PC-9 (cell line): Measurements from ENCODE around the gene SHC3. TPM values are rescaled to one million over a fixed set of nuclear protein-coding genes. Genes with fewer than 3 reads are reported as not detected.

Source experiments
- BruUV-seq: library from RNA; stranded (reverse); fragments of 400-500 nt; replicated peaks from 2 replicates; lab custom pipeline; 2021; lab: Mats Ljungman, UMichigan
- CTCF ChIA-PET: fragments of 300-600 bp; sonication (Branson Sonifier 250); formaldehyde crosslinking; loops from one replicate; lab custom pipeline; 2022; ENCODE audit warnings: antibody characterized with exemption; lab: Charles Lee
- POLR2A ChIA-PET: fragments of 300-600 bp; sonication (Branson Sonifier 250); formaldehyde crosslinking; loops from one replicate; lab custom pipeline; 2022; ENCODE audit warnings: antibody characterized with exemption; ENCODE audit not compliant: unreplicated experiment; lab: Charles Lee
- DNase-seq, 2 experiments: peaks; one replicate each; pipeline versions ENCODE4 v3.0.0 to v3.0.0-alpha.2; 2015 to 2022; ENCODE audit warnings: mixed read lengths in 1 of 2
- H2AFZ ChIP-seq: fragments of 200-600 bp; sonication (generic); 2 replicates; pipeline ENCODE4 v1.8.1; 2017; ENCODE audit warnings: antibody characterized with exemption
- H3F3A ChIP-seq: fragments of 200-600 bp; sonication (generic); 2 replicates; pipeline ENCODE4 v1.8.1; 2017; ENCODE audit warnings: antibody characterized with exemption, mild to moderate bottlenecking, low read depth; ENCODE audit not compliant: insufficient read depth
- H3K27ac ChIP-seq: fragments of 200-600 bp; sonication (generic); 2 replicates; pipeline ENCODE4 v1.6.1; 2016; ENCODE audit warnings: mixed run types
- H3K27me3 ChIP-seq: fragments of 200-600 bp; sonication (generic); 2 replicates; pipeline ENCODE4 v1.6.1; 2016; ENCODE audit warnings: low read depth, mixed run types; ENCODE audit not compliant: insufficient read depth
- H3K36me3 ChIP-seq: fragments of 200-600 bp; sonication (generic); 2 replicates; pipeline ENCODE4 v1.6.1; 2016; ENCODE audit warnings: low read depth, mixed run types
- H3K4me1 ChIP-seq: fragments of 200-600 bp; sonication (generic); replicated peaks from 2 replicates; pipeline ENCODE4 v1.6.1; 2016; ENCODE audit warnings: mixed run types; ENCODE audit not compliant: insufficient read depth
- H3K4me2 ChIP-seq: fragments of 200-600 bp; sonication (generic); 2 replicates; pipeline ENCODE4 v1.6.1; 2017; ENCODE audit warnings: mixed run types
- H3K4me3 ChIP-seq: fragments of 200-600 bp; sonication (generic); 2 replicates; pipeline ENCODE4 v1.6.1; 2016; ENCODE audit warnings: mixed run types
- H3K79me2 ChIP-seq: fragments of 200-600 bp; sonication (generic); 2 replicates; pipeline ENCODE4 v1.6.1; 2017; ENCODE audit warnings: low read depth, mixed run types
- H3K9me2 ChIP-seq: fragments of 200-600 bp; sonication (generic); 2 replicates; pipeline ENCODE4 v1.8.1; 2017; ENCODE audit warnings: mild to moderate bottlenecking; ENCODE audit not compliant: insufficient read depth
- H3K9me3 ChIP-seq: fragments of 200-600 bp; sonication (generic); 2 replicates; pipeline ENCODE4 v1.8.1; 2016; ENCODE audit warnings: low read depth; ENCODE audit not compliant: insufficient read depth
- H4K20me1 ChIP-seq: fragments of 200-600 bp; sonication (generic); 2 replicates; pipeline ENCODE4 v1.8.1; 2017; ENCODE audit not compliant: insufficient read depth
- EZH2 ChIP-seq: fragments of 200-600 bp; sonication (generic); IDR thresholded peaks from 2 replicates; pipeline ENCODE4 v1.8.0; 2017; ENCODE audit warnings: antibody characterized with exemption, low read depth
- intact Hi-C: fragments of 100-400 bp; cut with micrococcal nuclease; formaldehyde crosslinking; loops from one replicate; pipeline ENCODE4 v1.10.0; 2022; ENCODE audit not compliant: unreplicated experiment
- total RNA-seq: library from RNA; stranded (reverse); gene quantifications from 2 replicates; pipeline ENCODE4 v1.2.3, GENCODE V29; 2021
- TF ChIP-seq, protein P1 (sequence below): fragments of 200-600 bp; sonication (generic); conservative IDR thresholded peaks from 2 replicates; pipeline ENCODE4 v1.6.1; 2017; ENCODE audit warnings: mixed run types, antibody characterized with exemption, mild to moderate bottlenecking, moderate library complexity

Gene SHC3
- total RNA-seq, 1 experiment from 2014 or later: 15.9 TPM

DNA sequence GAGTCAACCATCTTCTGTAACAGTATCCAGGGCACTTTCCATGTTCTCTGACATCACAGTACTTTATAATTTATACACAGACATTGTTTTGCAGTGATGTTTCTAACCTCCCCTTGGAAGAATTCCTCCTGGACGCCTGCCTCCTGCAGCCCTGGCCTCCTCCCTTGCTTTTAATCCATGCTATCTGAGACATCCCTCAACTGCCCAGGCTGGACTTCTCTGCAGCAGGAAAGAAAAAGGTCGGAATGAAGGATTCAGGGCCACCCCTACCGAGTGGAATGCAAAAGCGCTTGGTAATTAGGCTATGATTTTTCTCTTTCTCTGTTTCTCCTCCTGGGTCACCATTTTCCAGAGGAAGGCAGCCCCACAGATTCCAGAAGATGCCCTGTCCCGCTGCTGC lies 47.0 kb upstream of the SHC3 start:
- H3K27ac ChIP-seq: no peak overlapping the region
- H3K36me3 ChIP-seq: no peaks in the 10 kb centered on the region
- no peaks in the 10 kb centered on the region for H3K79me2 ChIP-seq
- no peaks in the 10 kb centered on the region for H4K20me1 ChIP-seq
- H3K9me3 ChIP-seq: no peaks in the 10 kb centered on the region
- intact Hi-C loops: no loop called here
- no peaks in the 10 kb centered on the region for H3K4me1 ChIP-seq
- H3K9me2 ChIP-seq: no peaks in the 10 kb centered on the region
- CTCF ChIA-PET: no interaction called here
- H3K4me2 ChIP-seq: no peak overlapping the region
- no peak for TF ChIP-seq EZH2
- TF ChIP-seq, protein P1, sequence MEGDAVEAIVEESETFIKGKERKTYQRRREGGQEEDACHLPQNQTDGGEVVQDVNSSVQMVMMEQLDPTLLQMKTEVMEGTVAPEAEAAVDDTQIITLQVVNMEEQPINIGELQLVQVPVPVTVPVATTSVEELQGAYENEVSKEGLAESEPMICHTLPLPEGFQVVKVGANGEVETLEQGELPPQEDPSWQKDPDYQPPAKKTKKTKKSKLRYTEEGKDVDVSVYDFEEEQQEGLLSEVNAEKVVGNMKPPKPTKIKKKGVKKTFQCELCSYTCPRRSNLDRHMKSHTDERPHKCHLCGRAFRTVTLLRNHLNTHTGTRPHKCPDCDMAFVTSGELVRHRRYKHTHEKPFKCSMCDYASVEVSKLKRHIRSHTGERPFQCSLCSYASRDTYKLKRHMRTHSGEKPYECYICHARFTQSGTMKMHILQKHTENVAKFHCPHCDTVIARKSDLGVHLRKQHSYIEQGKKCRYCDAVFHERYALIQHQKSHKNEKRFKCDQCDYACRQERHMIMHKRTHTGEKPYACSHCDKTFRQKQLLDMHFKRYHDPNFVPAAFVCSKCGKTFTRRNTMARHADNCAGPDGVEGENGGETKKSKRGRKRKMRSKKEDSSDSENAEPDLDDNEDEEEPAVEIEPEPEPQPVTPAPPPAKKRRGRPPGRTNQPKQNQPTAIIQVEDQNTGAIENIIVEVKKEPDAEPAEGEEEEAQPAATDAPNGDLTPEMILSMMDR: no peak
- POLR2A ChIA-PET: no interaction called here
- no peak for DNase-seq
- H3K4me3 ChIP-seq: no peak overlapping the region
- H2AFZ ChIP-seq: no peak overlapping the region
- no peaks in the 10 kb centered on the region for H3K27me3 ChIP-seq
- H3F3A ChIP-seq: no peaks in the 10 kb centered on the region
- BruUV-seq: no TSS peak

DNA sequence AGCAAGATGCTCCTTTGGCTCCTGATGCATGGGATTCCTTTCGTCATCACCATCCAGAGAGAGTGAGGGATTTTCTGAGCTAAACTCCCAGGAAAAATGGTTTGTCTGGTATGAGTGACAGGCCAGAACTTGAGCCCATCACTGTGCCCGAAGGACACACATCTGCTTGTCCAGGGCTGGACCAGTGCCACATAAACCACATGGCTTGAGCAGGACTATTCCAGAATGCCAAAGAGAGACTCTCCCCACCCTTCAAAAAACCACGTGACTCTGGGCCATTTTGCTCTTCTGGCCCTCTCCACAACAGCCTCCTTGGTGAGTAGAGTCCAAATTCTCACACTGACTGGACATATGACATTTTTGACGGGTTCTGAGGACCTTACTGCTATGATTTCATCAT lies 46.4 kb upstream of the SHC3 start:
- Histone ChIP-seq H3K4me3 (no peak overlapping the region), H3K4me1 (no peaks in the 10 kb centered on the region), H4K20me1 (no peaks in the 10 kb centered on the region), H3K27ac (no peak overlapping the region), H3K9me3 (no peaks in the 10 kb centered on the region), H3K79me2 (no peaks in the 10 kb centered on the region), H3F3A (no peaks in the 10 kb centered on the region), H3K4me2 (no peak overlapping the region), H3K36me3 (no peaks in the 10 kb centered on the region), H3K27me3 (no peaks in the 10 kb centered on the region), H2AFZ (no peak overlapping the region), H3K9me2 (no peaks in the 10 kb centered on the region)
- BruUV-seq: no TSS peak
- DNase-seq: no peak
- intact Hi-C loops: no loop called here
- TF ChIP-seq, protein P1: no peak
- TF ChIP-seq EZH2: no peak
- POLR2A ChIA-PET: no interaction called here
- CTCF ChIA-PET: no interaction called here

DNA sequence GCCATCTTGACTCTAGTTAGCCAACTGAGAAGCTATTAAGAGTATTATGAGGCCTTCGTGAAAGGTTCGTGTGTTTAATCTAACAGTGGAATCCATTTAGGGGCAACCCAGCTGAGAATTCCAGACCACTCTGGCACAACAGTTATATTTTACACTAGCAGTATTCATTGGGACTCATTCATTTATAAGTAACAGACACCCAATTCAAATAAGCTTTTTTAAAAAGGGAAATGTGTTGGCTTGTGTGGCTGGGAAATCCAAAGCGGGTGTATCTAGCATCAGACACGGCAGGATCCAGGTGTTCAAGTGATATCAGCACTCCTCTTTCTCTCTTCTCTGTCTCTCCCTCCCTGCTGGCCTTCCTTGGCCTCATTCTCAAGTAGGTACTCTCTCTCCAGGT lies 46.0 kb upstream of the SHC3 start:
- no peaks in the 10 kb centered on the region for H3K36me3 ChIP-seq
- H3F3A ChIP-seq: no peaks in the 10 kb centered on the region
- H3K27me3 ChIP-seq: no peaks in the 10 kb centered on the region
- BruUV-seq: no TSS peak
- DNase-seq: no peak
- ChIA-PET POLR2A (no interaction called here), CTCF (no interaction called here)
- H3K9me2 ChIP-seq: no peaks in the 10 kb centered on the region
- no peak overlapping the region for H3K4me2 ChIP-seq
- H3K79me2 ChIP-seq: no peaks in the 10 kb centered on the region
- H3K4me1 ChIP-seq: no peaks in the 10 kb centered on the region
- intact Hi-C loops: no loop called here
- no peak overlapping the region for H3K4me3 ChIP-seq
- no peaks in the 10 kb centered on the region for H4K20me1 ChIP-seq
- TF ChIP-seq EZH2: no peak
- TF ChIP-seq, protein P1: no peak
- H3K9me3 ChIP-seq: no peaks in the 10 kb centered on the region
- H3K27ac ChIP-seq: no peak overlapping the region
- H2AFZ ChIP-seq: no peak overlapping the region
